K562 (cell line): ENCODE measurements around the gene PRRX1.

Source experiments
- CHD4 ChIP-seq: fragments of 200-600 bp; sonication (generic); IDR thresholded peaks from 3 replicates; pipeline ENCODE4 v1.6.1; 2012; ENCODE audit warnings: low read depth, mild to moderate bottlenecking, mixed read lengths, low read length, inconsistent platforms; ENCODE audit not compliant: insufficient read depth, insufficient replicate concordance, poor library complexity, severe bottlenecking
- CTCF ChIP-seq, 3 experiments: IDR thresholded peaks in 2 of 3; conservative IDR thresholded peaks in 1 of 3; 2 replicates each; pipeline ENCODE4 v1.5.1; 2011 to 2012; ENCODE audit warnings: low read length in 3 of 3, mild to moderate bottlenecking in 3 of 3, control low read depth in 2 of 3, improper control_type of control experiment in 1 of 3, inconsistent platforms in 1 of 3, low read depth in 1 of 3, mixed read lengths in 1 of 3, moderate library complexity in 1 of 3; ENCODE audit not compliant: insufficient read depth in 2 of 3
- GATA2 ChIP-seq: sonication (generic); formaldehyde crosslinking; IDR thresholded peaks from 2 replicates; pipeline ENCODE4 v1.4.0; 2020; ENCODE audit warnings: mild to moderate bottlenecking, missing genetic modification reagents
- GATAD2A ChIP-seq: fragments of 450-650 bp; IDR thresholded peaks from 2 replicates; pipeline ENCODE4 v1.6.1; 2017
- MAX ChIP-seq: sonication (generic); formaldehyde crosslinking; IDR thresholded peaks from 2 replicates; pipeline ENCODE4 v1.9.0; 2022; ENCODE audit warnings: mild to moderate bottlenecking, missing genetic modification reagents
- POLR2A ChIP-seq: fragments of 450-650 bp; conservative IDR thresholded peaks from 2 replicates; pipeline ENCODE4 v1.6.1; 2016
- RBBP5 ChIP-seq: fragments of 200-600 bp; sonication (generic); IDR thresholded peaks from 2 replicates; pipeline ENCODE4 v1.6.1; 2012; ENCODE audit warnings: borderline replicate concordance, mild to moderate bottlenecking, low read length, control low read depth, inconsistent platforms; ENCODE audit not compliant: insufficient read depth, poor library complexity, severe bottlenecking
- RBM15 ChIP-seq: fragments of 200-400 bp; formaldehyde crosslinking; IDR thresholded peaks from 2 replicates; pipeline ENCODE4 v1.6.1; 2018; ENCODE audit warnings: mild to moderate bottlenecking, low read length, moderate library complexity; ENCODE audit not compliant: insufficient read depth
- SMARCB1 ChIP-seq: IDR thresholded peaks from 2 replicates; pipeline ENCODE4 v1.6.1; 2011; ENCODE audit warnings: improper control_type of control experiment, low read depth; ENCODE audit not compliant: insufficient read length
- STAT6 ChIP-seq: sonication (generic); formaldehyde crosslinking; IDR thresholded peaks from 2 replicates; pipeline ENCODE4 v1.8.1; 2023; ENCODE audit warnings: mild to moderate bottlenecking, missing genetic modification reagents
- ZBTB8A ChIP-seq: fragments of 450-650 bp; IDR thresholded peaks from 2 replicates; pipeline ENCODE4 v1.6.1; 2018; ENCODE audit warnings: mild to moderate bottlenecking, moderate library complexity; ENCODE audit not compliant: partially characterized antibody

- no peak for TF ChIP-seq GATA2 (CRISPR knock-in tag)
- no peak for TF ChIP-seq RBBP5
- no peak for TF ChIP-seq MAX (CRISPR knock-in tag)
- no peak for TF ChIP-seq CTCF (IDR thresholded peaks at IDR 0.05 in 2 of 3, conservative IDR thresholded peaks at IDR 0.05 in 1 of 3; ENCODE audit: insufficient read depth in 2 of 3, low read depth in 1 of 3, low read length in 3 of 3)
- no peak for TF ChIP-seq CHD4
- no peak for TF ChIP-seq POLR2A
- no peak for TF ChIP-seq RBM15
- TF ChIP-seq GATAD2A: no peak
- no peak for TF ChIP-seq STAT6 (CRISPR knock-in tag)
- TF ChIP-seq ZBTB8A: no peak
- no peak for TF ChIP-seq SMARCB1
Observed at GRCh38 chr1:170705981-170706380, 42.0 kb downstream of the PRRX1 start.
